Transverse colon (tissue), 3 donors: ENCODE data around the gene GCDH.

Source experiments
- POLR2A ChIP-seq: fragments of 450-650 bp; IDR thresholded peaks from one replicate; pipeline ENCODE4 v1.6.1; 2016; ENCODE audit warnings: antibody characterized with exemption, mild to moderate bottlenecking, moderate library complexity
- TF ChIP-seq, protein P1 (sequence below), 5 experiments: fragments of 200-600 bp in 3 of 5; fragments of 450-650 bp in 2 of 5; sonication (generic) in 3 of 5; IDR thresholded peaks; 1 replicate in 2 of 5; 2 replicates in 3 of 5; pipeline ENCODE4 v1.5.1; 2016 to 2017; ENCODE audit warnings: antibody characterized with exemption in 5 of 5, inconsistent platforms in 3 of 5, mild to moderate bottlenecking in 2 of 5, moderate library complexity in 1 of 5

DNA sequence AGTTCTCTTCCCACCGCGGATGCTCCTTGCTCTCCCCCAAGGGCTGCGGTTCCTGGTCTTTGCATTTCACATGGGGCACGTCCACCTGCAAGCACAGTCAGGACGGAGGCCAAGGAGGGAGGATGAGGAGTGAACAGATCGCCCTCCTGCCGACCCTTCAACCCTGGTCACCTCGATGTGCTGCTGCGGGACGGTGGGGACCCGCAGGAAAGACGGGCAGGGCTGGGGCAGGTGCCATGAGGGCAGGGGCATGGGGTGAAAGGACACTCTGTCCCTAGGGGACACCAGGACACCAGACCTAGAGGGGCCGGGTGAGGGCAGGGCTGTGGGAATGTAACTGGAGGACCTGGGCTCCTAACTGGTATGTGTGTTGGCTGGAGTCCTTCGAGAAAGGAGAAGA, 27.3 kb downstream of the GCDH start:
- TF ChIP-seq, protein P1, sequence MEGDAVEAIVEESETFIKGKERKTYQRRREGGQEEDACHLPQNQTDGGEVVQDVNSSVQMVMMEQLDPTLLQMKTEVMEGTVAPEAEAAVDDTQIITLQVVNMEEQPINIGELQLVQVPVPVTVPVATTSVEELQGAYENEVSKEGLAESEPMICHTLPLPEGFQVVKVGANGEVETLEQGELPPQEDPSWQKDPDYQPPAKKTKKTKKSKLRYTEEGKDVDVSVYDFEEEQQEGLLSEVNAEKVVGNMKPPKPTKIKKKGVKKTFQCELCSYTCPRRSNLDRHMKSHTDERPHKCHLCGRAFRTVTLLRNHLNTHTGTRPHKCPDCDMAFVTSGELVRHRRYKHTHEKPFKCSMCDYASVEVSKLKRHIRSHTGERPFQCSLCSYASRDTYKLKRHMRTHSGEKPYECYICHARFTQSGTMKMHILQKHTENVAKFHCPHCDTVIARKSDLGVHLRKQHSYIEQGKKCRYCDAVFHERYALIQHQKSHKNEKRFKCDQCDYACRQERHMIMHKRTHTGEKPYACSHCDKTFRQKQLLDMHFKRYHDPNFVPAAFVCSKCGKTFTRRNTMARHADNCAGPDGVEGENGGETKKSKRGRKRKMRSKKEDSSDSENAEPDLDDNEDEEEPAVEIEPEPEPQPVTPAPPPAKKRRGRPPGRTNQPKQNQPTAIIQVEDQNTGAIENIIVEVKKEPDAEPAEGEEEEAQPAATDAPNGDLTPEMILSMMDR (IDR thresholded peaks at IDR 0.05), result no peak
- no peak for TF ChIP-seq POLR2A
